ENCODE data around the gene FOSL2.

DNA sequence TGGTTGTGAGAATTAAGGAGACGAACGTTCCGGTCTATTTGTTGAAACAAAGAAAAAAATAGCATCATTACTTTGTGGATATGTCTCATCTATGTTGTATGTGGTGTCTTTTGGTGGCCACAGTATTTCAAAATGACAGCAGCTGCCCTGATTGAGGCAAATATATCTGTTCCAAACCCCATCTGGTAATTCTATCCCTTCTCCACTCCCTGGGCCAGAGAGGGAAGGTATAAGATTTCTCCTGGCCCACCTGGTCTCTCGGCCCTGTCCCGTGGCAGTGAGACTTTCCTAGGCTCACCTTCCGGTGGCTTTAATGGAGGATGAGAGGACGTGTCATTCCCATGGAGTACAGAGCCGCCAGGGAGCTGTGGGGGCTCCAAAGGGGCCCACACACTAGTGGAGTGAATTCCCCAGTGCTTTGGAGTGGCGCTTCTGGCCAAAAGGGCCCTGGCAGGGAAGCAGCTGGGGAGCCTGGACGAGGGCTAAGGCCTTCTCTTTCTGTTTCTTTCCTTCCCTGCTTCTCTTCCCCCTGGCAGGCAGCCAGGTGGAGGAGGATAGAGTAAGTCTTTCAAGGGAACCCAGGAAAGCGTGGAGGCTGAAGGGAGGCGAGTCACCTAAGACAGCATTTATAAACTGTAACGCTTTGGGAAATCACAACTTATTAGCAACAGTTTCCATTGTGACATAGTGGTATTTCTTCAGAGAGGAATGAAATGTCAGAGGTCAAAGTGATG lies 5.6 kb downstream of the FOSL2 start:
- TF ChIP-seq, protein P1, sequence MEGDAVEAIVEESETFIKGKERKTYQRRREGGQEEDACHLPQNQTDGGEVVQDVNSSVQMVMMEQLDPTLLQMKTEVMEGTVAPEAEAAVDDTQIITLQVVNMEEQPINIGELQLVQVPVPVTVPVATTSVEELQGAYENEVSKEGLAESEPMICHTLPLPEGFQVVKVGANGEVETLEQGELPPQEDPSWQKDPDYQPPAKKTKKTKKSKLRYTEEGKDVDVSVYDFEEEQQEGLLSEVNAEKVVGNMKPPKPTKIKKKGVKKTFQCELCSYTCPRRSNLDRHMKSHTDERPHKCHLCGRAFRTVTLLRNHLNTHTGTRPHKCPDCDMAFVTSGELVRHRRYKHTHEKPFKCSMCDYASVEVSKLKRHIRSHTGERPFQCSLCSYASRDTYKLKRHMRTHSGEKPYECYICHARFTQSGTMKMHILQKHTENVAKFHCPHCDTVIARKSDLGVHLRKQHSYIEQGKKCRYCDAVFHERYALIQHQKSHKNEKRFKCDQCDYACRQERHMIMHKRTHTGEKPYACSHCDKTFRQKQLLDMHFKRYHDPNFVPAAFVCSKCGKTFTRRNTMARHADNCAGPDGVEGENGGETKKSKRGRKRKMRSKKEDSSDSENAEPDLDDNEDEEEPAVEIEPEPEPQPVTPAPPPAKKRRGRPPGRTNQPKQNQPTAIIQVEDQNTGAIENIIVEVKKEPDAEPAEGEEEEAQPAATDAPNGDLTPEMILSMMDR (IDR thresholded peaks at IDR 0.05; ENCODE audit: borderline replicate concordance, extremely low read depth, low read length, poor library complexity, severe bottlenecking) = no peak
- no peak for TF ChIP-seq EZH2 (IDR thresholded peaks at IDR 0.05; ENCODE audit: borderline replicate concordance, low read depth, low read length, severe bottlenecking)
